MM.1S (cell line): ENCODE results near the gene DCST2.

Source experiments
- EZH2 ChIP-seq: fragments of 300-600 bp; sonication (generic); optimal IDR thresholded peaks from 2 replicates; pipeline ENCODE3; 2017; ENCODE audit warnings: low read depth, mild to moderate bottlenecking, antibody characterized with exemption, low read length, mixed read lengths
- EZH2phosphoT487 ChIP-seq: fragments of 300-600 bp; sonication (generic); IDR thresholded peaks from 2 replicates; pipeline ENCODE4 v1.6.1; 2018; ENCODE audit warnings: antibody characterized with exemption, low read length
- TF ChIP-seq, protein P1 (sequence below): fragments of 300-600 bp; sonication (generic); IDR thresholded peaks from 2 replicates; pipeline ENCODE4 v1.5.1; 2016; ENCODE audit warnings: antibody characterized with exemption, low read length, mixed read lengths

DNA sequence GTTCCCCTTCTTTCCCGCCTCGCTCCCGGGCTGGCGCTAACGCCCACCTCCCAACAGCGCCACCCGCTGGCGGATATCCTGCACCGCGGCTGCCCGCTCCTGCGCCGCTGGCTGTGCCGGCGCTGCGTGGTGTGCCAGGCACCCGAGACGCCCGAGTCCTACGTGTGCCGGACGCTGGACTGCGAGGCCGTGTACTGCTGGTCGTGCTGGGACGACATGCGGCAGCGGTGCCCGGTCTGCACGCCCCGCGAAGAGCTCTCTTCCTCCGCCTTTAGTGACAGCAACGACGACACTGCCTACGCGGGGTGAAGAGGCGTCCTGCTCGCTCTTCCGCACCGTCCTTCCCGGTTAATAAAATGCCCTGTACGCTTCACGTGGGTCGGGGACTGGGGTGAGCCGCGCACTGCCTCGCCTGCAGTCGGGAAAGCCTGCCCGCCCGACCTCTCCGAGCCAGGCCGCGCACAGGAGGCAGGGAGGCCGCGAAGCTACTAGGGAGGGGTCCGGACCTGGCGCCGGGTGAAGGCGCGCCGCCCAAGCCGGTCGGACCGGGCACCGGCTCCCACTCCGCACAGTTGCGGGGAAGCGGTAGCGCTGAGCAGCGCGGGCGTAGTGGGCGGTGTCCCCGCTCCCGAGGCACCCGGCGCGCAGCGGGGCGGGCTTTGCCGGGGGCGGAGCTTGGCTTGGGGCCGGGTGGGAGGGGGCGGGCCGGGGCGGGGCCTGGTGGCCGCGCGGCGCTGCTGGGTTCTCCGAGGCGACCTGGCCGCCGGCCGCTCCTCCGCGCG is 17.2 kb upstream of the DCST2 start, which contains the start of gene ADAM15:
- TF ChIP-seq, protein P1, sequence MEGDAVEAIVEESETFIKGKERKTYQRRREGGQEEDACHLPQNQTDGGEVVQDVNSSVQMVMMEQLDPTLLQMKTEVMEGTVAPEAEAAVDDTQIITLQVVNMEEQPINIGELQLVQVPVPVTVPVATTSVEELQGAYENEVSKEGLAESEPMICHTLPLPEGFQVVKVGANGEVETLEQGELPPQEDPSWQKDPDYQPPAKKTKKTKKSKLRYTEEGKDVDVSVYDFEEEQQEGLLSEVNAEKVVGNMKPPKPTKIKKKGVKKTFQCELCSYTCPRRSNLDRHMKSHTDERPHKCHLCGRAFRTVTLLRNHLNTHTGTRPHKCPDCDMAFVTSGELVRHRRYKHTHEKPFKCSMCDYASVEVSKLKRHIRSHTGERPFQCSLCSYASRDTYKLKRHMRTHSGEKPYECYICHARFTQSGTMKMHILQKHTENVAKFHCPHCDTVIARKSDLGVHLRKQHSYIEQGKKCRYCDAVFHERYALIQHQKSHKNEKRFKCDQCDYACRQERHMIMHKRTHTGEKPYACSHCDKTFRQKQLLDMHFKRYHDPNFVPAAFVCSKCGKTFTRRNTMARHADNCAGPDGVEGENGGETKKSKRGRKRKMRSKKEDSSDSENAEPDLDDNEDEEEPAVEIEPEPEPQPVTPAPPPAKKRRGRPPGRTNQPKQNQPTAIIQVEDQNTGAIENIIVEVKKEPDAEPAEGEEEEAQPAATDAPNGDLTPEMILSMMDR = peak; percentile 100
- TF ChIP-seq EZH2phosphoT487 (no peak), EZH2 (no peak)
